Suprapubic skin (tissue), 4 donors: Measurements from ENCODE around the gene CD164. TPM values are rescaled to one million over a fixed set of nuclear protein-coding genes. Genes with fewer than 3 reads are reported as not detected.

Experiments used
- DNase-seq, 2 donors: peaks; one replicate each; pipeline ENCODE4 v3.0.0-alpha.2; 2019; ENCODE audit warnings: low spot score in 2 of 2
- H3K27ac ChIP-seq: fragments of 200-600 bp; sonication (generic); one replicate; pipeline ENCODE4 v1.5.1; 2019
- H3K27me3 ChIP-seq: fragments of 200-600 bp; sonication (generic); one replicate; pipeline ENCODE4 v1.5.1; 2019
- H3K36me3 ChIP-seq: fragments of 200-600 bp; sonication (generic); one replicate; pipeline ENCODE4 v1.5.1; 2019
- H3K4me1 ChIP-seq: fragments of 200-600 bp; sonication (generic); one replicate; pipeline ENCODE4 v1.5.1; 2019
- H3K4me3 ChIP-seq: fragments of 200-600 bp; sonication (generic); one replicate; pipeline ENCODE4 v1.5.1; 2019; ENCODE audit warnings: mild to moderate bottlenecking
- H3K9me3 ChIP-seq: fragments of 200-600 bp; sonication (generic); one replicate; pipeline ENCODE4 v1.5.1; 2019
- EP300 ChIP-seq: sonication (generic); formaldehyde crosslinking; IDR thresholded peaks from one replicate; pipeline ENCODE4 v1.6.1; 2017; ENCODE audit warnings: antibody characterized with exemption
- POLR2A ChIP-seq, 2 donors: fragments of 450-650 bp; IDR thresholded peaks; one replicate each; pipeline ENCODE4 v1.6.1; 2017; ENCODE audit warnings: antibody characterized with exemption in 2 of 2, mild to moderate bottlenecking in 2 of 2, moderate library complexity in 2 of 2
- POLR2AphosphoS5 ChIP-seq, 3 donors: sonication (generic); formaldehyde crosslinking; IDR thresholded peaks; one replicate each; pipeline ENCODE4 v1.6.1; 2017; ENCODE audit warnings: antibody characterized with exemption in 3 of 3
- WGBS: methylation state at CpG from one replicate; pipeline ENCODE4 v1.1.5; 2018; 5-methylcytosine and 5-hydroxymethylcytosine counted together
- total RNA-seq, 4 donors: library from RNA; depleted of rRNA; stranded (reverse); fragments of >200 nt; gene quantifications; one replicate each; pipeline ENCODE4 v1.1.0, GENCODE V29; 2016
- TF ChIP-seq, protein P1 (sequence below), 2 donors: fragments of 200-600 bp in 1 of 2; fragments of 450-650 bp in 1 of 2; sonication (generic) in 1 of 2; IDR thresholded peaks; one replicate each; pipeline ENCODE4 v1.5.1; 2016 to 2019; ENCODE audit warnings: antibody characterized with exemption in 2 of 2, mild to moderate bottlenecking in 1 of 2, moderate library complexity in 1 of 2

The CD164 gene
- total RNA-seq, 4 donors from 2014 or later: 122 to 174 (median 139) TPM

DNA sequence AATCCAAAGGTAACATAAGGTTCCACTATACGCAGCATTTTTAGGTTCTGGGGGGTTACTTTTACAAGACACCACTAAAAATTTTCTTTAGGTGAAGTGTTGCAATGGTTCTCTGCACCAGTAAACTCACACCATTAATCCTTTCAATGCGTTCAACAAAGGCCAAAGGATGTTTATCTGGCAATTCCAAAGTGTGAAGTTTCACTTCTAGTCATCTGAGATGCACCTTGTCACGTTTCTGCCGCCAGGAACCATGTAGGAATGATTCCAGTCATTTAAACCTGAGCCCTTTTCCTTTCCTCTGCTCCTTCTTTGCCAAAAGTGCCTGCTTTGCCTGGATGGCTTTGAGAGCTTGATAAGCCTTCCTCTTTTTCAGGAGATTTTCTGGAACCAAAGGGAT, 54.8 kb downstream of the CD164 start:
- 73% methylated on average over 4 of the region's 4 CpGs for WGBS
- Histone ChIP-seq H3K36me3 (no peaks in the 10 kb centered on the region), H3K4me1 (peaks cover 9% of the 10 kb centered on the region), H3K27me3 (no peaks in the 10 kb centered on the region), H3K27ac (no peak overlapping the region), H3K9me3 (no peaks in the 10 kb centered on the region), H3K4me3 (no peak overlapping the region)
- no peak for DNase-seq
- TF ChIP-seq, protein P1, sequence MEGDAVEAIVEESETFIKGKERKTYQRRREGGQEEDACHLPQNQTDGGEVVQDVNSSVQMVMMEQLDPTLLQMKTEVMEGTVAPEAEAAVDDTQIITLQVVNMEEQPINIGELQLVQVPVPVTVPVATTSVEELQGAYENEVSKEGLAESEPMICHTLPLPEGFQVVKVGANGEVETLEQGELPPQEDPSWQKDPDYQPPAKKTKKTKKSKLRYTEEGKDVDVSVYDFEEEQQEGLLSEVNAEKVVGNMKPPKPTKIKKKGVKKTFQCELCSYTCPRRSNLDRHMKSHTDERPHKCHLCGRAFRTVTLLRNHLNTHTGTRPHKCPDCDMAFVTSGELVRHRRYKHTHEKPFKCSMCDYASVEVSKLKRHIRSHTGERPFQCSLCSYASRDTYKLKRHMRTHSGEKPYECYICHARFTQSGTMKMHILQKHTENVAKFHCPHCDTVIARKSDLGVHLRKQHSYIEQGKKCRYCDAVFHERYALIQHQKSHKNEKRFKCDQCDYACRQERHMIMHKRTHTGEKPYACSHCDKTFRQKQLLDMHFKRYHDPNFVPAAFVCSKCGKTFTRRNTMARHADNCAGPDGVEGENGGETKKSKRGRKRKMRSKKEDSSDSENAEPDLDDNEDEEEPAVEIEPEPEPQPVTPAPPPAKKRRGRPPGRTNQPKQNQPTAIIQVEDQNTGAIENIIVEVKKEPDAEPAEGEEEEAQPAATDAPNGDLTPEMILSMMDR (IDR thresholded peaks at IDR 0.05): no peak
- no peak for TF ChIP-seq EP300
- no peak for TF ChIP-seq POLR2AphosphoS5 (IDR thresholded peaks at IDR 0.05)
- TF ChIP-seq POLR2A (IDR thresholded peaks at IDR 0.05): no peak

GRCh38 chr6:109326351-109326750, 55.9 kb downstream of the CD164 start:
- WGBS: 89% methylated on average over 7 of the region's 7 CpGs

DNA sequence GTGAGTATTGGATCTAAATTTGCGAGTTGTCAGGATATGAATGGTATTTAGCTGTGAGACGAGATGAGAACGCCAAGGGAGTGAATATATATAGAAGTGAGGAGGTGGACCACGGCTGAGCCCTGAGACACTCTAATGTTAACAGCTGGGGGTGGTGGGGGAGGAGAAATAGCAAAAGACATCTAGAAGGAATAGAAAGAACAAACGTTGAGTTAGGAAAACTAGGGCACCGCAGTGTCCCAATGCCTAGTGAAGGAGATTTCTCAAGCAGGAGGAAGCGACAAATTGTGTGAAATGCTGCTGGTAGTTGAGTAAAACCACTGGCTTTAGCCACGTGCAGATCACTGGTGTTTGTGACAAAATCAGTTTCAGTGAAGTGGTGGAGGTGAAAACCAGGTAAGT, 56.9 kb downstream of the CD164 start:
- no peak overlapping the region for H3K4me3 ChIP-seq
- no peak overlapping the region for H3K27ac ChIP-seq
- DNase-seq: no peak
- H3K4me1 ChIP-seq: peaks cover 9% of the 10 kb centered on the region
- H3K27me3 ChIP-seq: no peaks in the 10 kb centered on the region
- H3K36me3 ChIP-seq: no peaks in the 10 kb centered on the region
- no peaks in the 10 kb centered on the region for H3K9me3 ChIP-seq
- WGBS: 69% methylated on average over 8 of the region's 8 CpGs
- TF ChIP-seq POLR2A (IDR thresholded peaks at IDR 0.05) (no peak), POLR2AphosphoS5 (IDR thresholded peaks at IDR 0.05) (no peak), EP300 (no peak)
- TF ChIP-seq, protein P1 (IDR thresholded peaks at IDR 0.05): no peak

More at GRCh38 chr6:109326351-109326750, 55.9 kb downstream of the CD164 start:
- Histone ChIP-seq H3K27ac (no peak overlapping the region), H3K4me1 (peaks cover 9% of the 10 kb centered on the region), H3K4me3 (no peak overlapping the region), H3K36me3 (no peaks in the 10 kb centered on the region), H3K9me3 (no peaks in the 10 kb centered on the region), H3K27me3 (no peaks in the 10 kb centered on the region)
- DNase-seq: no peak
- TF ChIP-seq POLR2AphosphoS5 (IDR thresholded peaks at IDR 0.05) (no peak), EP300 (no peak)

- Histone ChIP-seq H3K36me3 (no peaks in the 10 kb centered on the region), H3K4me3 (no peak overlapping the region), H3K4me1 (peaks cover 9% of the 10 kb centered on the region), H3K9me3 (no peaks in the 10 kb centered on the region), H3K27ac (peak overlapping the region; percentile 11), H3K27me3 (no peaks in the 10 kb centered on the region)
- 52% methylated on average over 5 of the region's 5 CpGs for WGBS
- no peak for DNase-seq
- TF ChIP-seq, protein P1 (IDR thresholded peaks at IDR 0.05): no peak
- TF ChIP-seq POLR2AphosphoS5 (IDR thresholded peaks at IDR 0.05) (no peak), EP300 (no peak), POLR2A (IDR thresholded peaks at IDR 0.05) (no peak)
These were observed 59.0 kb downstream of the CD164 start for GRCh38 chr6:109323241-109323640.

GRCh38 chr6:109322825-109323224, 59.4 kb downstream of the CD164 start:
- Histone ChIP-seq H3K27me3 (no peaks in the 10 kb centered on the region), H3K4me1 (peaks cover 9% of the 10 kb centered on the region), H3K4me3 (no peak overlapping the region), H3K9me3 (no peaks in the 10 kb centered on the region), H3K36me3 (no peaks in the 10 kb centered on the region), H3K27ac (no peak overlapping the region)
- TF ChIP-seq, protein P1 (IDR thresholded peaks at IDR 0.05): no peak
- TF ChIP-seq POLR2A (IDR thresholded peaks at IDR 0.05) (no peak), EP300 (no peak), POLR2AphosphoS5 (IDR thresholded peaks at IDR 0.05) (no peak)
- DNase-seq: no peak
- WGBS: 55% methylated on average over 2 of the region's 2 CpGs

DNA sequence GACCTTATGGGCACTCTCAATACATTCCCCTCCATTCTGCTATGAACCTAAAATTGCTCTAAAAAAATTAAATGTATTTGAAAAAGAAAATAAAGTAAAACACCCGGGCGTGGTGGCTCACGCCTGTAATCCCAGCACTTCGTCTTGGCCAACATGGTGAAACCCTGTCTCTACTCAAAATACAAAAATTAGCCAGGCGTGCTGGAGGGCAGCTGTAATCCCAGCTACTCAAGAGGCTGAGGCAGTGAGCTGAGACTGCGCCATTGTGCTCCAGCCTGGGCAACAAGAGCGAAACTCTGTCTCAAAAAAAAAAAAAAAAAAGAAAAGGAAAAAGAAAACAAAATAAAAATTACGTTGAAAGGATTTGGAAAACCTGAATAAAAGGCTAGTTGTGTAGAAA, 60.5 kb downstream of the CD164 start:
- H3K9me3 ChIP-seq: no peaks in the 10 kb centered on the region
- TF ChIP-seq EP300 (no peak), POLR2AphosphoS5 (IDR thresholded peaks at IDR 0.05) (no peak), POLR2A (IDR thresholded peaks at IDR 0.05) (no peak)
- TF ChIP-seq, protein P1 (IDR thresholded peaks at IDR 0.05): no peak
- no peaks in the 10 kb centered on the region for H3K36me3 ChIP-seq
- 82% methylated on average over 8 of the region's 8 CpGs for WGBS
- no peak overlapping the region for H3K27ac ChIP-seq
- no peak for DNase-seq
- no peak overlapping the region for H3K4me3 ChIP-seq
- H3K27me3 ChIP-seq: no peaks in the 10 kb centered on the region
- peaks cover 9% of the 10 kb centered on the region for H3K4me1 ChIP-seq
